ENCODE results near the gene SLCO1B1. TPM values are rescaled to one million over a fixed set of nuclear protein-coding genes. Genes with fewer than 3 reads are reported as not detected.
"Not testable (repeated sequence)": the region's sequence is repeated elsewhere in the genome, so short reads cannot be mapped to it uniquely, and the experiment has no call there.

The SLCO1B1 gene
- total RNA-seq, 1 experiment from 2014 or later, result not detected

GRCh38 chr12:21190016-21190415 lies 59.0 kb downstream of the SLCO1B1 start:
- Histone ChIP-seq H3K27ac (ENCODE audit: low read length) (no peak overlapping the region), H3K9me3 (ENCODE audit: low read length) (no peaks in the 10 kb centered on the region), H3K79me2 (ENCODE audit: low read length) (no peaks in the 10 kb centered on the region), H2AFZ (ENCODE audit: low read length) (no peak overlapping the region), H3K36me3 (ENCODE audit: low read depth, low read length) (no peaks in the 10 kb centered on the region), H3K9me2 (replicated peaks; ENCODE audit: low read length) (no peaks in the 10 kb centered on the region), H3K4me2 (ENCODE audit: low read length) (no peak overlapping the region), H3K4me3 (ENCODE audit: low read length) (no peak overlapping the region), H3K9ac (ENCODE audit: low read length) (no peak overlapping the region), H4K20me1 (ENCODE audit: low read length) (no peaks in the 10 kb centered on the region), H3K4me1 (ENCODE audit: insufficient read depth, low read length) (no peaks in the 10 kb centered on the region), H3K27me3 (ENCODE audit: low read length) (0 out of 2 replicates have a peak, but pooled peaks cover 4% of the 10 kb centered on the region), H3F3A (ENCODE audit: low read length, unreplicated experiment) (no peaks in the 10 kb centered on the region)
- no TSS peak for BruUV-seq (replicated peaks)
- DNase-seq (no peak), ATAC-seq (no peak)
- TF ChIP-seq EZH2phosphoT487 (IDR thresholded peaks at IDR 0.05; ENCODE audit: borderline replicate concordance, low read length), result no peak
- no peak for TF ChIP-seq CTCF (conservative IDR thresholded peaks at IDR 0.05; ENCODE audit: low read depth, low read length)
- TF ChIP-seq EZH2 (IDR thresholded peaks at IDR 0.05; ENCODE audit: low read length, unreplicated experiment), result no peak
- CTCF ChIA-PET, result no interaction called here
- intact Hi-C loops (cut with micrococcal nuclease), result no loop called here
- POLR2A ChIA-PET (ENCODE audit: unreplicated experiment), result no interaction called here

DNA sequence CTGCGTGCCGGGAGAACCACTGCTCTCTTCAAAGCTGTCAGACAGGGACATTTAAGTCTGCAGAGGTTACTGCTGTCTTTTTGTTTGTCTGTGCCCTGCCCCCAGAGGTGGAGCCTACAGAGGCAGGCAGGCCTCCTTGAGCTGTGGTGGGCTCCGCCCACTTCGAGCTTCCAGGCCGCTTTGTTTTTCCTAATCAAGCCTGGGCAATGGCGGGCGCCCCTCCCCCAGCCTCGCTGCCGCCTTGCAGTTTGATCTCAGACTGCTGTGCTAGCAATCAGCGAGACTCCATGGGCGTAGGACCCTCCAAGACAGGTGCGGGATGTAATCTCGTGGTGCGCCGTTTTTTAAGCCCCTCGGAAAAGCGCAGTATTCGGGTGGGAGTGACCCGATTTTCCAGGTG lies 83.4 kb downstream of the SLCO1B1 start:
- intact Hi-C loops (cut with micrococcal nuclease); H3K4me3 ChIP-seq (ENCODE audit: low read length); ATAC-seq; H3K9me3 ChIP-seq (ENCODE audit: low read length); H4K20me1 ChIP-seq (ENCODE audit: low read length); H2AFZ ChIP-seq (ENCODE audit: low read length); H3K4me1 ChIP-seq (ENCODE audit: insufficient read depth, low read length); H3K4me2 ChIP-seq (ENCODE audit: low read length); H3K27ac ChIP-seq (ENCODE audit: low read length); H3K27me3 ChIP-seq (ENCODE audit: low read length); H3K9ac ChIP-seq (ENCODE audit: low read length); BruUV-seq (replicated peaks); CTCF ChIA-PET; H3K9me2 ChIP-seq (replicated peaks; ENCODE audit: low read length); H3F3A ChIP-seq (ENCODE audit: low read length, unreplicated experiment); H3K36me3 ChIP-seq (ENCODE audit: low read depth, low read length); H3K79me2 ChIP-seq (ENCODE audit: low read length); POLR2A ChIA-PET (ENCODE audit: unreplicated experiment); DNase-seq: not testable (repeated sequence)

DNA sequence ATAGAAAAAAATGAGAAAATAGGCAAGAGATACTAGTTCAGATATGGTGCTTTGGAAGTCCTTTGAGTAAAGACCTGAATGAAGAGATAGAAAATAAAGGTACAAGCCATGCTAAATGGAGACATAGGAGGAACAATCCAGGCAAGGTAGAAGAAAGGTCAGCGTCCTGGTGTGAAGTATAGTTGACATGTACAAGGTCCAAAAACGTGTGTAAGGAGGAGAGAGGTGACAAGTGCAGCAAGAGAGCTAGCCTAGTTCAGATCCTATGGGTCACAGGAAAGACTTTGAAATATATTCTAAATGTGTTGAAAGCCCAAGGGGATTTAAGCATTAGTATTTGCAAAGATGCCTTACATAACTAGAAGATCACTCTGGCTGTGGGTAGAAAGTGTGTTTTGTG lies 88.2 kb downstream of the SLCO1B1 start:
- ChIA-PET POLR2A (ENCODE audit: unreplicated experiment) (no interaction called here), CTCF (no interaction called here)
- no peak overlapping the region for H3K4me3 ChIP-seq (ENCODE audit: low read length)
- no peaks in the 10 kb centered on the region for H3K4me1 ChIP-seq (ENCODE audit: insufficient read depth, low read length)
- no peak overlapping the region for H2AFZ ChIP-seq (ENCODE audit: low read length)
- intact Hi-C loops (cut with micrococcal nuclease), result no loop called here
- no peak overlapping the region for H3K27ac ChIP-seq (ENCODE audit: low read length)
- H3K9ac ChIP-seq (ENCODE audit: low read length), result no peak overlapping the region
- H3K79me2 ChIP-seq (ENCODE audit: low read length), result no peaks in the 10 kb centered on the region
- ATAC-seq (no peak), DNase-seq (no peak)
- no peaks in the 10 kb centered on the region for H3K27me3 ChIP-seq (ENCODE audit: low read length)
- H3K9me2 ChIP-seq (replicated peaks; ENCODE audit: low read length), result no peaks in the 10 kb centered on the region
- BruUV-seq (replicated peaks), result no TSS peak
- no peaks in the 10 kb centered on the region for H3K9me3 ChIP-seq (ENCODE audit: low read length)
- H3F3A ChIP-seq (ENCODE audit: low read length, unreplicated experiment), result no peaks in the 10 kb centered on the region
- no peaks in the 10 kb centered on the region for H4K20me1 ChIP-seq (ENCODE audit: low read length)
- H3K4me2 ChIP-seq (ENCODE audit: low read length), result no peak overlapping the region
- TF ChIP-seq CTCF (conservative IDR thresholded peaks at IDR 0.05; ENCODE audit: low read depth, low read length) (no peak), EZH2 (IDR thresholded peaks at IDR 0.05; ENCODE audit: low read length, unreplicated experiment) (no peak), EZH2phosphoT487 (IDR thresholded peaks at IDR 0.05; ENCODE audit: borderline replicate concordance, low read length) (no peak)
- no peaks in the 10 kb centered on the region for H3K36me3 ChIP-seq (ENCODE audit: low read depth, low read length)

All from PC-3 (cell line).